Neural progenitor cell (in vitro differentiated cells): ENCODE results near the gene TAMALIN.

Experiments
- CTCF ChIP-seq: fragments of 200-600 bp; sonication (generic); IDR thresholded peaks from 2 replicates; pipeline ENCODE4 v1.5.1; 2017; ENCODE audit warnings: antibody characterized with exemption, mild to moderate bottlenecking
- EZH2 ChIP-seq: fragments of 200-600 bp; sonication (generic); IDR thresholded peaks from 2 replicates; pipeline ENCODE4 v1.6.1; 2017; ENCODE audit warnings: antibody characterized with exemption, mild to moderate bottlenecking, moderate library complexity

GRCh38 chr12:51960890-51961289 lies 45.9 kb upstream of the TAMALIN start:
- TF ChIP-seq CTCF (no peak), EZH2 (no peak)
